GM18867 (cell line): Measurements from ENCODE around the gene CR1.
A peak's percentile ranks its signal among the peaks of the same experiment; 100 is the strongest.
"Not testable (repeated sequence)": the region's sequence is repeated elsewhere in the genome, so short reads cannot be mapped to it uniquely, and the experiment has no call there.

ENCODE experiments used
- ATAC-seq: cut with Tn5 transposase; IDR thresholded peaks from one replicate; pipeline ENCODE4 v1.9.1; 2021; ENCODE audit warnings: mild to moderate bottlenecking, moderate library complexity; ENCODE audit not compliant: unreplicated experiment

The CR1 gene

DNA sequence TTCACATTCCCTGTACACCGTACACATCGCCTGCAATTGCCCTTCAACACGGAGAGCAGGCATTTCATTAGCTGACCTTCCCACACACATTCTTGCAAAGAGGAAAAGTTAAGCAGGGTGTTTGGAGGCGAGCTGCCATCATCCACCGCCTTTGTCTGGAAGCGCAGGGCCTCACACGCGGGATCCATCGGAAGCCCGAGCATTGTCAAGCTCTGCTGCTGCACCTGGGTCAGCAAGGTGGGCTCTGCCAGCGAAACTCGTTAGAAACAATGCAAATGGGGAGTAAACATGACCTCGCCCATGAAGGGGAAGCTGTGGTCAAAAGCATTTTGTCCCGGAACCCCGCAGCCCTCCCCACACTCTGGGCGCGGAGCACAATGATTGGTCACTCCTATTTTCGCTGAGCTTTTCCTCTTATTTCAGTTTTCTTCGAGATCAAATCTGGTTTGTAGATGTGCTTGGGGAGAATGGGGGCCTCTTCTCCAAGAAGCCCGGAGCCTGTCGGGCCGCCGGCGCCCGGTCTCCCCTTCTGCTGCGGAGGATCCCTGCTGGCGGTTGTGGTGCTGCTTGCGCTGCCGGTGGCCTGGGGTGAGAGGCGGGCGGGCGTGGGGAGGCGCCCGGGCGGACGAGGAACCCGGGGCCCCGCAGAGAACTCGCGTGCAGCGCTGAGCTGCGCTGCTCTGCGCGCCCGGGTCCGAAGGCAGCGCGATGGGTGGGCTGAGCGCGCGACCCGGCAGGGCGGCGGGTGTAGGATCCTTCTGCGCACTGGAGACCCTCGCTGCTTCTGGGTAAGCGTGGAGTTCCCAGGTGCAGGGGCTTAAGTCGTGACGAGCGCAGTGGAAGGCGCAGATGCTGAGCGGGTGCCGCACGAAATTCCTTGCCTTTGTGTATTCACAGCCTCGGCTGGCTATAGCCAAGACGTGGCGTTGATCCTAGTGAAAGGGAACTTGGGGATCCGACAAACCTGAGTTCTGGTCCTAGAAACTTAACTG is at the start of gene CR1:
Gene CR1, plus strand, starts transcription at position 357 of the 992 bp plus-strand sequence. Its CDS starts 111 bp downstream, at position 468.
- no peak for ATAC-seq

- ATAC-seq: no peak
Observed at GRCh38 chr1:207453710-207454045, 42.3 kb upstream of the CR1 start.

GRCh38 chr1:207454046-207454964 is 41.7 kb upstream of the CR1 start, which contains the start of gene CR2:
CR2 (plus strand) TSS chr1:207454328; CDS start chr1:207454419, 91 bp downstream.
- ATAC-seq: peak; percentile 79

DNA sequence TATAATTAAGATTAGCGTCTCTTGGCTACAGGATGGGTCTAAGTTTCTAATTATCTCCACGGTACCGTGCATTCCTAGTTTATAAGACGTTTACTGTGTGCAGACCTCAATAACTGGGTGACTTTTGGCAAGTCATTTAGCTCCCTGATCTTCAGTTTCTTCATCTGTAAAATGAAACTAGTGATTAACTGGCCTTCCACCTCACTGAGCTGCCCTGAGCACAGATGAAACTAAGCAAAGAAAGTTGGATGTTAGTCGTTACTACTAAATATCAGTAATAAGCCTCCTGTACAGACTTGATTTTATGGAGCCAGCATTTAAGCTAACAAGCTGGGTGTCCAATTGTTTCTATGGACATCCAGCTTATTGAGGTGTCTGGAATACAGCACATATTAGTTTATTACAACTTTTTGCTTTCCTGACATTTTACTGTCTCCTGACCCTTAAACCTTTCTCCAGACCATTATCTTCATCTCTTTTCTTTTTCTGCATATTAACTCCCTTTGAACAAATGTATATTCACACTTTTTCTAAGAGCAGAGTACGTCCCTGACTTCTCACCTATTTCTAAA is 40.7 kb upstream of the CR1 start:
- peak; percentile 40 for ATAC-seq

DNA sequence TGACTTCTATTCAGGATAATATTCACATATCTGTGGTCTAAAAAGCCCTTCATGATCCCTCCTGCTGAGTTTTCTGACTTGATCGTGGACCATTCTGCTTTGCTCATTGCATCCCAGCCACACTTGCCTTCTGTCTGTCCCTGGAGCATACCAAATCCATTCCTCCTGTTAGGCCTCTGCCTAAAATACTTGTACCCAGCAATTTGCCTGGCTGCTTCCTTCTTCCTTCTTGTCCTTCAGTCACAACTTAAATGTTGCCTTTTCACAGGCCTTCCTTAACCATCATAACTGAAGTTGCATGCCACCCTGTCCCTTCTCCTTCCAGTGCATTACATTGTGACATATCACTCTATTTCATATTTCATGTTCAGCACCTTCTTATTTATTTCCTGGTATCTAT is 37.5 kb upstream of the CR1 start:
- ATAC-seq: no peak

DNA sequence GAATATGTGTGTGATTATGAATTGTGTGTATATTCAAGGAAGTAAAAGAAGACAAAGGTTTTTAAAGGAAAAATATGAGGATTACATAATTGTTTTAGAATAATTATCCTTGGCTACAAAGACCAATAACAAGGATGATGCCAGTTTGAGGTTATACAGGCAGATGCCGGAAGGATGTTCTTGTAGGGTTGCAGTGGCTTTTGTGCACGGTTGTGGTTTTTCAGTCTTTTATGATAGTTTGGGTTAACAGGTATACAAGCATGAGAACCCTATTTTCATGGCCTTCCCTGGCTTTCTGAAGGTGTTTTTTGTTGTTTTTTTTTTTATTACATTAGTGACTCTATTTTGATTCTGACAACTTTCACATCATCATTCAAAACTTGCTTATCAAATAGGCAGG is 36.9 kb upstream of the CR1 start:
- ATAC-seq: no peak

GRCh38 chr1:207461649-207462048 is 34.3 kb upstream of the CR1 start:
- ATAC-seq: no peak

DNA sequence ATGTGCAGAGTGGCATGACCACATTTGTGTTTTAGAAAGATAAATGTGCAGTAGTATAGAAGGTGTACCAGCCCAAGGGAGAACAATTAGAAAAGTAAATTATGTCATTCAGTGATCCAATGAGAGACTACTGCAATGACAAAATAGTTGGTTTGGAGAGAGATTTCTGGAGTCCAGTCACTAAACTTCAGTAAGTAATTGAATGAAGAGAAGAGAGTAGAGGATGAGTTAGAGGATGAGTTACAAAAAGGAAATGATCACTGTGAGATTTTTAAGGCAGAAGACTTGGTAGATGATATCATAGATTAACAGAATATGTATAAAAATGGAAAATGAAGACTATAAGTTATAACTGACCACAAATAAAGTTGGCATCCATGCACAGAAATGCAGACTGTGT is 33.4 kb upstream of the CR1 start:
- ATAC-seq: no peak

- no peak for ATAC-seq
Observed at GRCh38 chr1:207463021-207463420, 32.9 kb upstream of the CR1 start.

GRCh38 chr1:207463571-207463970 is 32.4 kb upstream of the CR1 start:
- no peak for ATAC-seq

GRCh38 chr1:207470927-207471326 is 25.0 kb upstream of the CR1 start:
- no peak for ATAC-seq

- no peak for ATAC-seq
Observed at GRCh38 chr1:207474210-207474609, 21.7 kb upstream of the CR1 start.

- ATAC-seq: no peak
Observed at GRCh38 chr1:207486198-207486597, 9.8 kb upstream of the CR1 start.

DNA sequence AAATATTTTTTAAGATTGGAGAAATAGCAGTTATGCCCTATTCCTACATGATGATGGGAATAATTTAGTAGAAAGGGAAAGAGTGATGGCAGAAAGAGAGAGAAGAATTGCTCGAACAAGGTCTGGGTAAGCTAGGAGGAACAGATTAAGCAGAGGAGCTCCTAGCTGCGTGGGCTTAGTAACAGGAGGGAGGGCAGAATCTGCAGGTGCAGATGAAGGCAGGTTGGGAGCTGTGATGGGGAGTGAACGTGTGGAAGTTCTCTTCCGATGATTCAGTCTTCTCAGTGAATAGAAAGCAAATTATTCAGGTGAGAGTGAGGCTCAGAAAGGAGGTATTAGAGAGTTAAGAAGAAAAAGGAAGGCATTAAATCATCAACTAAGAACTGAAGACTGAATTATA is 8.3 kb upstream of the CR1 start:
- no peak for ATAC-seq

- ATAC-seq: no peak
Observed at GRCh38 chr1:207493212-207493611, 2.7 kb upstream of the CR1 start.

DNA sequence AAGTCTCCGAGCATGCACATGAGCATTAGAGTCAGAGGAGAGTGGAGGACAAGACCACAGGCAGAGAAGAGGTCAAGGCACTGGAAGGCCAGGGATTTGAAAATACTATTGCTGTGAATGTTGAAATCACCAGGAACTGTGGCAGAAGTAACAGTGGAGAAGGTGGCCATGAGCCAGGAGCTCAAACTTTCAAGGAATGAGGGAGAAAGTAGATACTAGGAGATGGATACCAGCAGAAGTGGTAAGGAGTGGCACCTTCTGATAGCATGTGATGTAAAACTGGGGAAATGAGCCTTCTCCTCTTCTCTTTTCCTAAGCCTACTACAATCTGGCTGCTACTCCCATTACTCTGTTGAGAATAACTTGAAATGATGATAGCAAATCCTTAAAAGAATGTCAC is 1.8 kb upstream of the CR1 start:
- ATAC-seq: no peak

GRCh38 chr1:207495281-207495680 is 676 bp upstream of the CR1 start:
- ATAC-seq: not testable (repeated sequence)

- no peak for ATAC-seq
Observed at GRCh38 chr1:207497941-207498340, 2.0 kb downstream of the CR1 start.

GRCh38 chr1:207499573-207499972 is 3.6 kb downstream of the CR1 start:
- peak; percentile 69 for ATAC-seq

GRCh38 chr1:207500306-207500705 is 4.3 kb downstream of the CR1 start:
- ATAC-seq: no peak

DNA sequence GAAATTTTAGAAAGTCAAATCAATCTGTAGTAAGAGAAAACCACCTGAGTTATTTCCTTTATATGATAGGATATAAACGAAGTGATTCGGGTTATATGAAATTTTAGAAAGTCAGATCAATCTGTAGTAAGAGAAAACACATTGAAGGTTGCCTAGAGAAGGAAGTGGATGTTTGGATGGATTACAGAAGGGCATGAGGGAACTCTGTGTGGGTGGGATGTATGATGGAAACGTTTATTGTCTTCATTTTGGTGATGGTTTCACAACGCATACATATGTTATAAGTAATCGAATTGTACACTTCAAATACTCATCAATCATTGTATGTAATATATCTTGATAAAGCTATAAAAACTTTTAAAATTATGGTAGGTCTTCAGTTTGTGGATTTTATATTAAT is 5.1 kb downstream of the CR1 start:
- ATAC-seq: no peak
